Body of pancreas (tissue), 4 donors: ENCODE data around the gene POLH. TPM values are rescaled to one million over a fixed set of nuclear protein-coding genes. Genes with fewer than 3 reads are reported as not detected.

Experiments
- ATAC-seq: fragments of 150-250 bp; one replicate; pipeline ENCODE4 v1.9.1; 2016
- DNase-seq, 4 donors: peaks; one replicate each; pipeline ENCODE4 v3.0.0-alpha.2; 2019
- H3K27ac ChIP-seq, 4 donors: fragments of 200-600 bp; sonication (generic); 1 replicate in 3 of 4; 2 replicates in 1 of 4; pipeline versions ENCODE4 v1.5.1 to v1.6.1; 2016 to 2019; ENCODE audit warnings: mild to moderate bottlenecking in 1 of 4, mixed read lengths in 1 of 4, moderate library complexity in 1 of 4
- H3K27me3 ChIP-seq, 2 donors: fragments of 200-600 bp; sonication (generic); one replicate each; pipeline ENCODE4 v1.6.0; 2016; ENCODE audit warnings: mild to moderate bottlenecking in 1 of 2
- H3K36me3 ChIP-seq, 2 donors: fragments of 200-600 bp; sonication (generic); replicated peaks in 1 of 2; 2 replicates each; pipeline ENCODE4 v1.5.1; 2016; ENCODE audit warnings: low read depth in 2 of 2; ENCODE audit not compliant: insufficient read depth in 1 of 2
- H3K4me1 ChIP-seq: fragments of 200-600 bp; sonication (generic); one replicate; pipeline ENCODE4 v1.6.0; 2016
- H3K4me3 ChIP-seq, 2 donors: fragments of 200-600 bp; sonication (generic); 1 replicate in 1 of 2; 2 replicates in 1 of 2; pipeline ENCODE4 v1.5.1; 2016 to 2019
- H3K9me3 ChIP-seq, 3 donors: fragments of 200-600 bp; sonication (generic); 1 replicate in 2 of 3; 2 replicates in 1 of 3; pipeline ENCODE4 v1.5.1; 2016
- CTCF ChIP-seq, 7 experiments: fragments of 450-650 bp in 4 of 7; fragments of 200-600 bp in 3 of 7; sonication (generic) in 3 of 7; IDR thresholded peaks; one replicate each; pipeline ENCODE4 v1.5.1; 2016 to 2019; ENCODE audit warnings: antibody characterized with exemption in 7 of 7
- POLR2A ChIP-seq, 3 donors: fragments of 450-650 bp; IDR thresholded peaks; one replicate each; pipeline ENCODE4 v1.6.1; 2016; ENCODE audit warnings: antibody characterized with exemption in 3 of 3, mild to moderate bottlenecking in 2 of 3
- WGBS, 2 donors: methylation state at CpG; one replicate each; pipeline ENCODE4 v1.1.5; 2017; 5-methylcytosine and 5-hydroxymethylcytosine counted together
- intact Hi-C: fragments of 100-400 bp; cut with DNase I; formaldehyde crosslinking; loops from one replicate; pipeline ENCODE4 v1.15.1; 2023
- total RNA-seq, 2 donors: library from RNA; depleted of rRNA; stranded (reverse); fragments of >200 nt; gene quantifications; one replicate each; pipeline ENCODE4 v1.1.0, GENCODE V29; 2016

POLH gene
- total RNA-seq, 2 donors from 2014 or later = 4.3 to 8.8 TPM

GRCh38 chr6:43625393-43625992 is 49.5 kb downstream of the POLH start:
- Histone ChIP-seq H3K4me3 (no peak overlapping the region), H3K9me3 (no peaks in the 10 kb centered on the region), H3K4me1 (peaks cover 24% of the 10 kb centered on the region), H3K36me3 (peaks cover 0 to 23% of the 10 kb centered on the region in 2 donors), H3K27me3 (no peaks in the 10 kb centered on the region), H3K27ac (no peak overlapping the region)
- TF ChIP-seq POLR2A (IDR thresholded peaks at IDR 0.05) = no peak
- no peak for TF ChIP-seq CTCF (IDR thresholded peaks at IDR 0.05)
- intact Hi-C loops = no loop called here
- DNase-seq (no peak), ATAC-seq (no peak)
- 89 to 92% methylated on average over 13 to 16 of the region's 16 CpGs for WGBS, 2 donors

GRCh38 chr6:43627008-43627825 is 51.2 kb downstream of the POLH start:
- Histone ChIP-seq H3K27me3 (no peaks in the 10 kb centered on the region), H3K4me3 (no peak overlapping the region), H3K27ac (peak overlapping the region; percentile 62 to 95 (median 80)), H3K4me1 (peaks cover 26% of the 10 kb centered on the region), H3K9me3 (no peaks in the 10 kb centered on the region), H3K36me3 (peaks cover 0 to 17% of the 10 kb centered on the region in 2 donors)
- no peak for ATAC-seq
- intact Hi-C loops = no loop called here
- DNase-seq = peak; percentile 80 to 92 (median 86)
- WGBS, 2 donors = 50% methylated on average over 5 of the region's 5 CpGs
- no peak for TF ChIP-seq CTCF (IDR thresholded peaks at IDR 0.05)
- TF ChIP-seq POLR2A (IDR thresholded peaks at IDR 0.05) = peak in 2 of 3 donors; percentile 37 to 40

GRCh38 chr6:43628393-43629103 is 52.6 kb downstream of the POLH start:
- DNase-seq = peak; percentile 53 to 62 (median 56)
- intact Hi-C loops = no loop called here
- H3K36me3 ChIP-seq = peaks cover 0 to 14% of the 10 kb centered on the region in 2 donors
- no peak for ATAC-seq
- TF ChIP-seq POLR2A (IDR thresholded peaks at IDR 0.05) = peak in 1 of 3 donors; percentile 23
- no peak for TF ChIP-seq CTCF (IDR thresholded peaks at IDR 0.05)
- 0 to 2% methylated on average over 21 to 25 of the region's 25 CpGs for WGBS, 2 donors
- peaks cover 26% of the 10 kb centered on the region for H3K4me1 ChIP-seq
- no peaks in the 10 kb centered on the region for H3K27me3 ChIP-seq
- no peaks in the 10 kb centered on the region for H3K9me3 ChIP-seq
- H3K27ac ChIP-seq = peak overlapping the region; percentile 94 to 96 (median 94)
- H3K4me3 ChIP-seq = peak overlapping the region; percentile 77 to 96

- TF ChIP-seq CTCF (IDR thresholded peaks at IDR 0.05) = no peak
- no peak for TF ChIP-seq POLR2A (IDR thresholded peaks at IDR 0.05)
- intact Hi-C loops = no loop called here
- Histone ChIP-seq H3K4me3 (peak within 1 kb of the TSS; percentile 77 to 96), H3K9me3 (no peaks in the 10 kb centered on the region), H3K27me3 (no peaks in the 10 kb centered on the region), H3K4me1 (peaks cover 26% of the 10 kb centered on the region), H3K27ac (peak within 1 kb of the TSS; percentile 94 to 96 (median 96)), H3K36me3 (peaks cover 0 to 10% of the 10 kb centered on the region in 2 donors)
- DNase-seq (peak; percentile 99), ATAC-seq (peak; percentile 88)
- 0% methylated on average over 7 to 44 of the region's 46 CpGs for WGBS, 2 donors
Observed at GRCh38 chr6:43629104-43629504, 53.1 kb downstream of the POLH start, which contains the start of gene GTPBP2. GTPBP2 (minus strand) TSS chr6:43629264; CDS start chr6:43629162, 102 bp downstream.
